ENCODE measurements around the gene MAPT.
"Not testable (repeated sequence)": the region's sequence is repeated elsewhere in the genome, so short reads cannot be mapped to it uniquely, and the experiment has no call there.

MAPT gene

GRCh38 chr17:45861165-45861564 is 33.2 kb upstream of the MAPT start:
- DNase-seq (ENCODE audit: low read depth in 2 of 3, low spot score in 1 of 3) = no peak

GRCh38 chr17:45862127-45862526 is 32.2 kb upstream of the MAPT start:
- DNase-seq (ENCODE audit: low read depth in 2 of 3, low spot score in 1 of 3) = not testable (repeated sequence)

GRCh38 chr17:45863857-45864654 is 30.3 kb upstream of the MAPT start:
- no peak for DNase-seq (ENCODE audit: low read depth in 2 of 3, low spot score in 1 of 3)

GRCh38 chr17:45867171-45867570 is 27.2 kb upstream of the MAPT start:
- DNase-seq (ENCODE audit: low read depth in 2 of 3, low spot score in 1 of 3) = no peak

- no peak for DNase-seq (ENCODE audit: low read depth in 2 of 3, low spot score in 1 of 3)
These were observed 26.7 kb upstream of the MAPT start for GRCh38 chr17:45867702-45868101.

- DNase-seq (ENCODE audit: low read depth in 2 of 3, low spot score in 1 of 3) = no peak
These were observed 26.1 kb upstream of the MAPT start for GRCh38 chr17:45868276-45868675.

GRCh38 chr17:45869676-45870341 is 24.5 kb upstream of the MAPT start:
- no peak for DNase-seq (ENCODE audit: low read depth in 2 of 3, low spot score in 1 of 3)

- no peak for DNase-seq (ENCODE audit: low read depth in 2 of 3, low spot score in 1 of 3)
These were observed 23.9 kb upstream of the MAPT start for GRCh38 chr17:45870342-45870974.

GRCh38 chr17:45871718-45872117 is 22.6 kb upstream of the MAPT start:
- DNase-seq (ENCODE audit: low read depth in 2 of 3, low spot score in 1 of 3) = no peak

GRCh38 chr17:45873728-45874127 is 20.6 kb upstream of the MAPT start:
- DNase-seq (ENCODE audit: low read depth in 2 of 3, low spot score in 1 of 3) = peak in 1 of 3 donors; percentile 15

GRCh38 chr17:45874151-45874550 is 20.2 kb upstream of the MAPT start:
- no peak for DNase-seq (ENCODE audit: low read depth in 2 of 3, low spot score in 1 of 3)

GRCh38 chr17:45876539-45876938 is 17.8 kb upstream of the MAPT start:
- DNase-seq (ENCODE audit: low read depth in 2 of 3, low spot score in 1 of 3) = no peak

GRCh38 chr17:45877467-45877866 is 16.9 kb upstream of the MAPT start:
- DNase-seq (ENCODE audit: low read depth in 2 of 3, low spot score in 1 of 3) = no peak

GRCh38 chr17:45883063-45883462 is 11.3 kb upstream of the MAPT start:
- DNase-seq (ENCODE audit: low read depth in 2 of 3, low spot score in 1 of 3) = no peak

- no peak for DNase-seq (ENCODE audit: low read depth in 2 of 3, low spot score in 1 of 3)
These were observed 7.5 kb upstream of the MAPT start for GRCh38 chr17:45886852-45887251.

GRCh38 chr17:45888392-45888791 is 6.0 kb upstream of the MAPT start:
- no peak for DNase-seq (ENCODE audit: low read depth in 2 of 3, low spot score in 1 of 3)

GRCh38 chr17:45889579-45889978 is 4.8 kb upstream of the MAPT start:
- no peak for DNase-seq (ENCODE audit: low read depth in 2 of 3, low spot score in 1 of 3)

GRCh38 chr17:45893725-45894021 is 681 bp upstream of the MAPT start:
- DNase-seq (ENCODE audit: low read depth in 2 of 3, low spot score in 1 of 3) = no peak

- DNase-seq (ENCODE audit: low read depth in 2 of 3, low spot score in 1 of 3) = no peak
These were observed 1.1 kb downstream of the MAPT start for GRCh38 chr17:45895304-45895968.

GRCh38 chr17:45895969-45896785 is 1.8 kb downstream of the MAPT start:
- no peak for DNase-seq (ENCODE audit: low read depth in 2 of 3, low spot score in 1 of 3)
